Hindlimb muscle (tissue), 1 donor: ENCODE results near the gene DNAJA3. TPM values are rescaled to one million over a fixed set of nuclear protein-coding genes. Genes with fewer than 3 reads are reported as not detected.

Experiments used
- polyA plus RNA-seq: library from polyadenylated mRNA; unstranded; fragments of 120-200 nt; gene quantifications from one replicate; pipeline ENCODE4 v1.2.1, GENCODE V29; 2013; ENCODE audit not compliant: insufficient read length

Gene DNAJA3
- polyA plus RNA-seq, 1 donor: 34.9 TPM

Other genes with a start within 250 kb of the DNAJA3 start
- gene SRL, start 183.8 kb upstream of the DNAJA3 start, polyA plus RNA-seq: 671 TPM
- 14.8 TPM for gene TFAP4, start 152.8 kb upstream of the DNAJA3 start, polyA plus RNA-seq
- gene GLIS2, start 109.8 kb upstream of the DNAJA3 start, polyA plus RNA-seq: 25.8 TPM
- 28.9 TPM for gene PAM16, start 74.5 kb upstream of the DNAJA3 start, polyA plus RNA-seq
- gene VASN, start 54.0 kb upstream of the DNAJA3 start, polyA plus RNA-seq: 12.6 TPM
- 26.1 TPM for gene CORO7, start 9.3 kb upstream of the DNAJA3 start, polyA plus RNA-seq
- 16.0 TPM for gene NMRAL1, start 48.8 kb downstream of the DNAJA3 start, polyA plus RNA-seq
- 37.9 TPM for gene HMOX2, start 50.5 kb downstream of the DNAJA3 start, polyA plus RNA-seq
- gene CDIP1, start 112.9 kb downstream of the DNAJA3 start, polyA plus RNA-seq: 42.8 TPM
- gene C16orf96, start 130.5 kb downstream of the DNAJA3 start, polyA plus RNA-seq: 1.1 TPM
- gene UBALD1, start 189.0 kb downstream of the DNAJA3 start, polyA plus RNA-seq: 25.1 TPM
- 46.0 TPM for gene MGRN1, start 199.0 kb downstream of the DNAJA3 start, polyA plus RNA-seq